ENCODE data around the gene ISCA1. TPM values are rescaled to one million over a fixed set of nuclear protein-coding genes. Genes with fewer than 3 reads are reported as not detected.

ISCA1 gene
- total and polyA plus RNA-seq, 2 experiments from 2014 or later: 34.2 to 57.1 TPM

DNA sequence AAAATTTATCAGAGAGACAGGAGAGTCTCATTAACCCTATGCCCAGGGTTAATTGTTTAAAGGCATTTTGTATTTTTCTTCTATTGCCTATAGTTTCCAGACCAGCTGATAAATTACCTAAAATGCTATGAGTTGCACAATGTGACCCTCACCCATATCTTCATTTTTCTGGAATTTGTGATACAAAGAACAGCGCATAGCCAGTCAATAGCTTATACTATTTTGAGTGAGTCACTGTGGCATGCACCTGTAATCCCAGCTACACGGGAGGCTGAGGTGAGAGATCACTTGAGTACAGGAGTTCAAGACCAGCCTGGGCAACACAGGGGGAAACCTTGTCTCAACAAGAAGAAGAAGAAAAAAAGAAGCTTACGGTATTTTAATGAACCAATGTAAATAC is 25.7 kb downstream of the ISCA1 start:
- TF ChIP-seq EZH2phosphoT487 (IDR thresholded peaks at IDR 0.05; ENCODE audit: low read depth, severe bottlenecking, unreplicated experiment): no peak
- TF ChIP-seq, protein P1, sequence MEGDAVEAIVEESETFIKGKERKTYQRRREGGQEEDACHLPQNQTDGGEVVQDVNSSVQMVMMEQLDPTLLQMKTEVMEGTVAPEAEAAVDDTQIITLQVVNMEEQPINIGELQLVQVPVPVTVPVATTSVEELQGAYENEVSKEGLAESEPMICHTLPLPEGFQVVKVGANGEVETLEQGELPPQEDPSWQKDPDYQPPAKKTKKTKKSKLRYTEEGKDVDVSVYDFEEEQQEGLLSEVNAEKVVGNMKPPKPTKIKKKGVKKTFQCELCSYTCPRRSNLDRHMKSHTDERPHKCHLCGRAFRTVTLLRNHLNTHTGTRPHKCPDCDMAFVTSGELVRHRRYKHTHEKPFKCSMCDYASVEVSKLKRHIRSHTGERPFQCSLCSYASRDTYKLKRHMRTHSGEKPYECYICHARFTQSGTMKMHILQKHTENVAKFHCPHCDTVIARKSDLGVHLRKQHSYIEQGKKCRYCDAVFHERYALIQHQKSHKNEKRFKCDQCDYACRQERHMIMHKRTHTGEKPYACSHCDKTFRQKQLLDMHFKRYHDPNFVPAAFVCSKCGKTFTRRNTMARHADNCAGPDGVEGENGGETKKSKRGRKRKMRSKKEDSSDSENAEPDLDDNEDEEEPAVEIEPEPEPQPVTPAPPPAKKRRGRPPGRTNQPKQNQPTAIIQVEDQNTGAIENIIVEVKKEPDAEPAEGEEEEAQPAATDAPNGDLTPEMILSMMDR (IDR thresholded peaks at IDR 0.05; ENCODE audit: poor library complexity): no peak
- TF ChIP-seq EZH2 (IDR thresholded peaks at IDR 0.05; ENCODE audit: borderline replicate concordance): no peak
- no peaks in the 10 kb centered on the region for H3K36me3 ChIP-seq (replicated peaks; ENCODE audit: insufficient read depth, low read depth)
- no peak for DNase-seq (ENCODE audit: low spot score)
- H3K4me3 ChIP-seq: no peak overlapping the region
- no peaks in the 10 kb centered on the region for H3K27me3 ChIP-seq
- 88% methylated on average over 3 of the region's 3 CpGs for WGBS (ENCODE audit: low lambda C conversion rate, missing lambda C conversion rate)
- no peak overlapping the region for H3K4me2 ChIP-seq
- H3K9me3 ChIP-seq (ENCODE audit: low read depth): no peaks in the 10 kb centered on the region
- H3K27ac ChIP-seq: no peak overlapping the region
- H4K20me1 ChIP-seq (ENCODE audit: insufficient read depth, poor library complexity, severe bottlenecking): no peaks in the 10 kb centered on the region
- no peaks in the 10 kb centered on the region for H3K4me1 ChIP-seq (ENCODE audit: insufficient read depth)
- no peaks in the 10 kb centered on the region for H3K79me2 ChIP-seq
- no peak overlapping the region for H2AFZ ChIP-seq
- no peaks in the 10 kb centered on the region for H3K9me2 ChIP-seq (replicated peaks; ENCODE audit: insufficient read depth)

DNA sequence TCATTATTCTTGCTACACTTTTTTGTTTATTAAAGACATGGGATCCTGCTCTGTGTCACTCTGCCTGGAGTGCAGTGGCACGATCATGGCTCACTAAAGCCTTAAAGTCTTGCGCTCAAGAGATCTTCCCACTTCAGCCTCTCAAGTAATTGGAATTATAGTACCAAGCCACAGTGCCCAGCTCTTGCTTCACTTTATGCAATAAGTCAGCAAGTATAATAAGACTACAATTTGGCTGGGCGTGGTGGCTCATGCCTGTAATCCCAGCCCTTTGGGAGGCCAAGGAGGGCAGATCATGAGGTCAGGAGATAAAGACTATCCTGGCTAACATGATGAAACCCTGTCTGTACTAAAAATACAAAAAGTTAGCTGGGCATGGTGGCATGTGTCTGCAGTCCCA is 28.8 kb downstream of the ISCA1 start:
- no peaks in the 10 kb centered on the region for H3K79me2 ChIP-seq
- H3K36me3 ChIP-seq (replicated peaks; ENCODE audit: insufficient read depth, low read depth): no peaks in the 10 kb centered on the region
- no peak overlapping the region for H3K4me3 ChIP-seq
- H4K20me1 ChIP-seq (ENCODE audit: insufficient read depth, poor library complexity, severe bottlenecking): no peaks in the 10 kb centered on the region
- H3K9me2 ChIP-seq (replicated peaks; ENCODE audit: insufficient read depth): no peaks in the 10 kb centered on the region
- H3K4me1 ChIP-seq (ENCODE audit: insufficient read depth): no peaks in the 10 kb centered on the region
- no peak for TF ChIP-seq EZH2 (IDR thresholded peaks at IDR 0.05; ENCODE audit: borderline replicate concordance)
- TF ChIP-seq EZH2phosphoT487 (IDR thresholded peaks at IDR 0.05; ENCODE audit: low read depth, severe bottlenecking, unreplicated experiment): no peak
- TF ChIP-seq, protein P1 (IDR thresholded peaks at IDR 0.05; ENCODE audit: poor library complexity): no peak
- H2AFZ ChIP-seq: no peak overlapping the region
- 97% methylated on average over 3 of the region's 3 CpGs for WGBS (ENCODE audit: low lambda C conversion rate, missing lambda C conversion rate)
- no peak for DNase-seq (ENCODE audit: low spot score)
- no peaks in the 10 kb centered on the region for H3K9me3 ChIP-seq (ENCODE audit: low read depth)
- no peak overlapping the region for H3K4me2 ChIP-seq
- no peak overlapping the region for H3K27ac ChIP-seq
- H3K27me3 ChIP-seq: no peaks in the 10 kb centered on the region

DNA sequence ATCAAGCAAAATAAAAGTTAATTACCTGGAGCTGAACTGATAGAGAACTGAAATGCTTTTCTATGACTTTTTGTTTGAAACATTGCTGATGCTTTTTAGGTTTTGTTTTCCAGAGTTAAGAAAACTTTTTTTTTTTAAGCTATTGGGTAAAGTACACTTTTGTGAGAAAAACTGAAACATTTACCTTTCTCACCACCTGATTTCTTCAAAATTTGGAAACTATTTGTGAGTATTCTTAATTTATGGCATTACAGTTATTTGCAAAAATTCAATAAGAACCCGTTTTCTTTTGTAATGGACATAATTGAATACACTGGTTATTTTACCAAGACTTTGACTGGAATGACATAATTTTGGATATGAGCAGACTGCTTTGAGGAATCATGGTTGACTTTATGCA is 29.5 kb downstream of the ISCA1 start:
- Histone ChIP-seq H3K9me3 (ENCODE audit: low read depth) (no peaks in the 10 kb centered on the region), H3K79me2 (no peaks in the 10 kb centered on the region), H4K20me1 (ENCODE audit: insufficient read depth, poor library complexity, severe bottlenecking) (no peaks in the 10 kb centered on the region), H3K4me2 (no peak overlapping the region), H3K27ac (no peak overlapping the region), H2AFZ (no peak overlapping the region), H3K9me2 (replicated peaks; ENCODE audit: insufficient read depth) (no peaks in the 10 kb centered on the region), H3K27me3 (no peaks in the 10 kb centered on the region), H3K36me3 (replicated peaks; ENCODE audit: insufficient read depth, low read depth) (no peaks in the 10 kb centered on the region), H3K4me3 (no peak overlapping the region), H3K4me1 (ENCODE audit: insufficient read depth) (no peaks in the 10 kb centered on the region)
- TF ChIP-seq EZH2phosphoT487 (IDR thresholded peaks at IDR 0.05; ENCODE audit: low read depth, severe bottlenecking, unreplicated experiment): no peak
- TF ChIP-seq, protein P1 (IDR thresholded peaks at IDR 0.05; ENCODE audit: poor library complexity): no peak
- TF ChIP-seq EZH2 (IDR thresholded peaks at IDR 0.05; ENCODE audit: borderline replicate concordance): no peak
- 89% methylated on average over 1 of the region's 1 CpG for WGBS (ENCODE audit: low lambda C conversion rate, missing lambda C conversion rate)
- DNase-seq (ENCODE audit: low spot score): no peak

DNA sequence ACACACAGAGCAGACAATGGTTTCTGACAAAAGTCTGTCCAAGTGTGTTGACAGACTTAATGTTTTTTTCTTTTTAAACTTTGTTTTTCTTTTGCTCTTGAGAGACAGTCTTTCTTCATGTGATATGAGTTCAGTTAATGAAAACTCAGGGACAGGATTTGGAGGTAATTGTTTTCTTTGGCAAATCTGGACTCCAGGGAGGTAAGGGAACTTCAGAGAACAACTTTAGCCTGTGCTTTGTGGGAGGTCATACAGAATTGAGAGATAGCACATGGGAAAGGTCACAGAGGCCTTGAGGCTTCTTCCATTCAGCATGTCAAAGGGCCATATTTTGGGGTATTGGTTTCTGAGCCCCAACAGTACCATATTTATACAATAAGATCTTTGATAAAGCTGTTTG is 32.2 kb downstream of the ISCA1 start:
- Histone ChIP-seq H3K27ac (no peak overlapping the region), H4K20me1 (ENCODE audit: insufficient read depth, poor library complexity, severe bottlenecking) (no peaks in the 10 kb centered on the region), H3K4me1 (ENCODE audit: insufficient read depth) (no peaks in the 10 kb centered on the region), H3K9me3 (ENCODE audit: low read depth) (no peaks in the 10 kb centered on the region), H3K4me3 (no peak overlapping the region), H3K36me3 (replicated peaks; ENCODE audit: insufficient read depth, low read depth) (no peaks in the 10 kb centered on the region), H3K4me2 (no peak overlapping the region), H3K79me2 (no peaks in the 10 kb centered on the region), H2AFZ (no peak overlapping the region), H3K27me3 (no peaks in the 10 kb centered on the region), H3K9me2 (replicated peaks; ENCODE audit: insufficient read depth) (no peaks in the 10 kb centered on the region)
- no peak for DNase-seq (ENCODE audit: low spot score)
- TF ChIP-seq EZH2 (IDR thresholded peaks at IDR 0.05; ENCODE audit: borderline replicate concordance) (no peak), EZH2phosphoT487 (IDR thresholded peaks at IDR 0.05; ENCODE audit: low read depth, severe bottlenecking, unreplicated experiment) (no peak)
- TF ChIP-seq, protein P1 (IDR thresholded peaks at IDR 0.05; ENCODE audit: poor library complexity): no peak
